ENCODE measurements around the gene TMEM38A.
"Not testable (repeated sequence)": the region's sequence is repeated elsewhere in the genome, so short reads cannot be mapped to it uniquely, and the experiment has no call there.

Gene TMEM38A

GRCh38 chr19:16676101-16676798, 15.3 kb downstream of the TMEM38A start:
- H3K9ac ChIP-seq (ENCODE audit: low read length): no peak overlapping the region
- peaks cover 14% of the 10 kb centered on the region for H3K36me3 ChIP-seq (ENCODE audit: control insufficient read depth, insufficient read depth, low read length)
- no peaks in the 10 kb centered on the region for H3K4me1 ChIP-seq (ENCODE audit: control insufficient read depth, insufficient read depth, low read length)
- H3K27me3 ChIP-seq (ENCODE audit: control insufficient read depth, insufficient read depth, low read length): no peaks in the 10 kb centered on the region
- no peaks in the 10 kb centered on the region for H3K9me3 ChIP-seq (ENCODE audit: control insufficient read depth, insufficient read depth, low read depth, low read length)
- no peak overlapping the region for H3K4me3 ChIP-seq (ENCODE audit: low read depth, low read length)
- no peak overlapping the region for H3K27ac ChIP-seq (ENCODE audit: low read depth, low read length)

GRCh38 chr19:16677055-16677454, 16.1 kb downstream of the TMEM38A start:
- H3K27me3 ChIP-seq (ENCODE audit: control insufficient read depth, insufficient read depth, low read length): no peaks in the 10 kb centered on the region
- H3K9me3 ChIP-seq (ENCODE audit: control insufficient read depth, insufficient read depth, low read depth, low read length): no peaks in the 10 kb centered on the region
- no peak overlapping the region for H3K9ac ChIP-seq (ENCODE audit: low read length)

GRCh38 chr19:16678498-16678897, 17.6 kb downstream of the TMEM38A start:
- Histone ChIP-seq H3K27ac (ENCODE audit: low read depth, low read length) (no peak overlapping the region), H3K27me3 (ENCODE audit: control insufficient read depth, insufficient read depth, low read length) (no peaks in the 10 kb centered on the region), H3K9ac (ENCODE audit: low read length) (no peak overlapping the region), H3K4me3 (ENCODE audit: low read depth, low read length) (no peak overlapping the region), H3K4me1 (ENCODE audit: control insufficient read depth, insufficient read depth, low read length) (no peaks in the 10 kb centered on the region), H3K9me3 (ENCODE audit: control insufficient read depth, insufficient read depth, low read depth, low read length) (no peaks in the 10 kb centered on the region), H3K36me3 (ENCODE audit: control insufficient read depth, insufficient read depth, low read length) (peaks cover 24% of the 10 kb centered on the region)

More at GRCh38 chr19:16677055-16677454, 16.1 kb downstream of the TMEM38A start:
- Histone ChIP-seq H3K4me3 (ENCODE audit: low read depth, low read length) (no peak overlapping the region), H3K27ac (ENCODE audit: low read depth, low read length) (no peak overlapping the region), H3K36me3 (ENCODE audit: control insufficient read depth, insufficient read depth, low read length) (peaks cover 19% of the 10 kb centered on the region), H3K4me1 (ENCODE audit: control insufficient read depth, insufficient read depth, low read length) (no peaks in the 10 kb centered on the region)

- no peak overlapping the region for H3K27ac ChIP-seq (ENCODE audit: low read depth, low read length)
- no peak overlapping the region for H3K4me3 ChIP-seq (ENCODE audit: low read depth, low read length)
- no peak overlapping the region for H3K9ac ChIP-seq (ENCODE audit: low read length)
- peaks cover 24% of the 10 kb centered on the region for H3K36me3 ChIP-seq (ENCODE audit: control insufficient read depth, insufficient read depth, low read length)
- H3K27me3 ChIP-seq (ENCODE audit: control insufficient read depth, insufficient read depth, low read length): no peaks in the 10 kb centered on the region
- H3K9me3 ChIP-seq (ENCODE audit: control insufficient read depth, insufficient read depth, low read depth, low read length): no peaks in the 10 kb centered on the region
- no peaks in the 10 kb centered on the region for H3K4me1 ChIP-seq (ENCODE audit: control insufficient read depth, insufficient read depth, low read length)
These were observed 18.9 kb downstream of the TMEM38A start for GRCh38 chr19:16679811-16680210.

GRCh38 chr19:16682539-16682938, 21.6 kb downstream of the TMEM38A start:
- no peak overlapping the region for H3K27ac ChIP-seq (ENCODE audit: low read depth, low read length)
- peaks cover 24% of the 10 kb centered on the region for H3K36me3 ChIP-seq (ENCODE audit: control insufficient read depth, insufficient read depth, low read length)
- no peaks in the 10 kb centered on the region for H3K27me3 ChIP-seq (ENCODE audit: control insufficient read depth, insufficient read depth, low read length)
- no peaks in the 10 kb centered on the region for H3K9me3 ChIP-seq (ENCODE audit: control insufficient read depth, insufficient read depth, low read depth, low read length)
- no peaks in the 10 kb centered on the region for H3K4me1 ChIP-seq (ENCODE audit: control insufficient read depth, insufficient read depth, low read length)
- no peak overlapping the region for H3K9ac ChIP-seq (ENCODE audit: low read length)
- H3K4me3 ChIP-seq (ENCODE audit: low read depth, low read length): no peak overlapping the region

- Histone ChIP-seq H3K27ac (ENCODE audit: low read depth, low read length) (no peak overlapping the region), H3K9ac (ENCODE audit: low read length) (no peak overlapping the region), H3K27me3 (ENCODE audit: control insufficient read depth, insufficient read depth, low read length) (no peaks in the 10 kb centered on the region), H3K4me3 (ENCODE audit: low read depth, low read length) (no peak overlapping the region), H3K36me3 (ENCODE audit: control insufficient read depth, insufficient read depth, low read length) (peaks cover 24% of the 10 kb centered on the region), H3K9me3 (ENCODE audit: control insufficient read depth, insufficient read depth, low read depth, low read length) (no peaks in the 10 kb centered on the region), H3K4me1 (ENCODE audit: control insufficient read depth, insufficient read depth, low read length) (no peaks in the 10 kb centered on the region)
These were observed 23.3 kb downstream of the TMEM38A start for GRCh38 chr19:16684216-16684615.

GRCh38 chr19:16688084-16688483, 27.1 kb downstream of the TMEM38A start:
- H3K9ac ChIP-seq (ENCODE audit: low read length): no peak overlapping the region
- no peak overlapping the region for H3K4me3 ChIP-seq (ENCODE audit: low read depth, low read length)
- H3K27me3 ChIP-seq (ENCODE audit: control insufficient read depth, insufficient read depth, low read length): no peaks in the 10 kb centered on the region
- H3K36me3 ChIP-seq (ENCODE audit: control insufficient read depth, insufficient read depth, low read length): no peaks in the 10 kb centered on the region
- no peak overlapping the region for H3K27ac ChIP-seq (ENCODE audit: low read depth, low read length)
- H3K9me3 ChIP-seq (ENCODE audit: control insufficient read depth, insufficient read depth, low read depth, low read length): no peaks in the 10 kb centered on the region
- H3K4me1 ChIP-seq (ENCODE audit: control insufficient read depth, insufficient read depth, low read length): no peaks in the 10 kb centered on the region

- no peaks in the 10 kb centered on the region for H3K9me3 ChIP-seq (ENCODE audit: control insufficient read depth, insufficient read depth, low read depth, low read length)
- no peak overlapping the region for H3K9ac ChIP-seq (ENCODE audit: low read length)
- H3K27ac ChIP-seq (ENCODE audit: low read depth, low read length): no peak overlapping the region
- no peaks in the 10 kb centered on the region for H3K27me3 ChIP-seq (ENCODE audit: control insufficient read depth, insufficient read depth, low read length)
- H3K4me3 ChIP-seq (ENCODE audit: low read depth, low read length): no peak overlapping the region
- no peaks in the 10 kb centered on the region for H3K4me1 ChIP-seq (ENCODE audit: control insufficient read depth, insufficient read depth, low read length)
- H3K36me3 ChIP-seq (ENCODE audit: control insufficient read depth, insufficient read depth, low read length): no peaks in the 10 kb centered on the region
These were observed 38.0 kb downstream of the TMEM38A start for GRCh38 chr19:16698914-16699313.

GRCh38 chr19:16702123-16702522, 41.2 kb downstream of the TMEM38A start:
- Histone ChIP-seq H3K36me3 (ENCODE audit: control insufficient read depth, insufficient read depth, low read length) (no peaks in the 10 kb centered on the region), H3K4me1 (ENCODE audit: control insufficient read depth, insufficient read depth, low read length) (no peaks in the 10 kb centered on the region), H3K4me3 (ENCODE audit: low read depth, low read length) (no peak overlapping the region), H3K27ac (ENCODE audit: low read depth, low read length) (no peak overlapping the region), H3K9me3 (ENCODE audit: control insufficient read depth, insufficient read depth, low read depth, low read length) (no peaks in the 10 kb centered on the region), H3K9ac (ENCODE audit: low read length) (no peak overlapping the region), H3K27me3 (ENCODE audit: control insufficient read depth, insufficient read depth, low read length) (no peaks in the 10 kb centered on the region; the same call in 1 of the 2 replicates)

GRCh38 chr19:16703677-16704076, 42.7 kb downstream of the TMEM38A start:
- Histone ChIP-seq H3K9ac (ENCODE audit: low read length) (no peak overlapping the region), H3K9me3 (ENCODE audit: control insufficient read depth, insufficient read depth, low read depth, low read length) (no peaks in the 10 kb centered on the region), H3K27me3 (ENCODE audit: control insufficient read depth, insufficient read depth, low read length) (no peaks in the 10 kb centered on the region; the same call in 1 of the 2 replicates), H3K27ac (ENCODE audit: low read depth, low read length) (no peak overlapping the region), H3K36me3 (ENCODE audit: control insufficient read depth, insufficient read depth, low read length) (no peaks in the 10 kb centered on the region), H3K4me3 (ENCODE audit: low read depth, low read length) (no peak overlapping the region), H3K4me1 (ENCODE audit: control insufficient read depth, insufficient read depth, low read length) (no peaks in the 10 kb centered on the region)

GRCh38 chr19:16710870-16711269, 49.9 kb downstream of the TMEM38A start:
- H3K4me3 ChIP-seq (ENCODE audit: low read depth, low read length); H3K27ac ChIP-seq (ENCODE audit: low read depth, low read length); H3K4me1 ChIP-seq (ENCODE audit: control insufficient read depth, insufficient read depth, low read length); H3K27me3 ChIP-seq (ENCODE audit: control insufficient read depth, insufficient read depth, low read length); H3K36me3 ChIP-seq (ENCODE audit: control insufficient read depth, insufficient read depth, low read length); H3K9me3 ChIP-seq (ENCODE audit: control insufficient read depth, insufficient read depth, low read depth, low read length); H3K9ac ChIP-seq (ENCODE audit: low read length): not testable (repeated sequence)
